Cardiac fibroblast (primary cell): ENCODE measurements around the gene CSAD.

Source experiments
- DNase-seq, 2 donors: peaks; one replicate each; pipeline versions ENCODE4 v3.0.0 to v3.0.0-alpha.2; 2010; ENCODE audit warnings: low read depth in 2 of 2
- H3K4me3 ChIP-seq, 2 donors: replicated peaks in 1 of 2; 1 replicate in 1 of 2; 2 replicates in 1 of 2; pipeline ENCODE4 v1.5.1; 2011; ENCODE audit warnings: low read depth in 2 of 2, low read length in 2 of 2, mild to moderate bottlenecking in 2 of 2, moderate library complexity in 1 of 2
- CTCF ChIP-seq: IDR thresholded peaks from one replicate; pipeline ENCODE4 v1.5.1; 2011; ENCODE audit warnings: low read depth, mild to moderate bottlenecking, low read length, inconsistent platforms

The CSAD gene

GRCh38 chr12:53225635-53226424 lies 45.1 kb upstream of the CSAD start:
- no peak overlapping the region for H3K4me3 ChIP-seq
- TF ChIP-seq CTCF: no peak
- no peak for DNase-seq

- no peak for TF ChIP-seq CTCF
- peak in 1 of 2 donors; percentile 23 for DNase-seq
- no peak overlapping the region for H3K4me3 ChIP-seq
Observed at GRCh38 chr12:53224897-53225634, 44.3 kb upstream of the CSAD start.

- no peak overlapping the region for H3K4me3 ChIP-seq
- DNase-seq: no peak
- TF ChIP-seq CTCF: peak; percentile 17
Observed at GRCh38 chr12:53224061-53224896, 43.6 kb upstream of the CSAD start.

GRCh38 chr12:53223389-53224060 lies 42.8 kb upstream of the CSAD start:
- H3K4me3 ChIP-seq: no peak overlapping the region
- TF ChIP-seq CTCF: no peak
- DNase-seq: peak; percentile 22 to 77

GRCh38 chr12:53222806-53223261 lies 42.1 kb upstream of the CSAD start:
- no peak for DNase-seq
- no peak for TF ChIP-seq CTCF
- no peak overlapping the region for H3K4me3 ChIP-seq

- H3K4me3 ChIP-seq: peak overlapping the region in 1 of 2 donors; percentile 5
- no peak for TF ChIP-seq CTCF
- DNase-seq: no peak
Observed at GRCh38 chr12:53222170-53222721, 41.5 kb upstream of the CSAD start.
